DND-41 (cell line): ENCODE data around the gene DAB1.

Experiments used
- EZH2 ChIP-seq: IDR thresholded peaks from 3 replicates; pipeline ENCODE4 v1.6.1; 2012; ENCODE audit warnings: borderline replicate concordance, low read depth, mild to moderate bottlenecking, moderate library complexity, low read length, inconsistent platforms; ENCODE audit not compliant: severe bottlenecking
- TF ChIP-seq, protein P1 (sequence below): IDR thresholded peaks from 2 replicates; pipeline ENCODE4 v1.5.1; 2012; ENCODE audit warnings: borderline replicate concordance, low read length, moderate library complexity, mild to moderate bottlenecking; ENCODE audit not compliant: poor library complexity, severe bottlenecking; ENCODE audit errors: extremely low read depth

DNA sequence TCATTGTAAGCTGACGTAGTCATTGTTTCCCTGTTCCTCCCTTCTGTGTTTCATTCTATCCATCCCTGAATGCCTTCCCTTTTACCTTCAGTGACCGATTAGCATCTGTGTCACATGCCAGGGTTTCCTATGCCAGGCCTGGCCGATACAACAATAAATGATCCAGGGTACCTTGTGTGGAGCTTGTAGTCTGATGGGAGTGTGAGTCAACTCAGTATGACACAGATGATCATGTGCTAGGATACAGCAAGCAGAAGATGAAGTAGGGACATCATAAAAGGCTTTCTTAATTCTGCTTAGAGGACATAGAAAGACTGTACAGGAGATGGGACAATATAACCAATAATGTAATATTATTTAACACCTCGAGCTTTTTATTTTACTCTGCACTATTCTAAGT lies 294.0 kb downstream of the DAB1 start:
- TF ChIP-seq, protein P1, sequence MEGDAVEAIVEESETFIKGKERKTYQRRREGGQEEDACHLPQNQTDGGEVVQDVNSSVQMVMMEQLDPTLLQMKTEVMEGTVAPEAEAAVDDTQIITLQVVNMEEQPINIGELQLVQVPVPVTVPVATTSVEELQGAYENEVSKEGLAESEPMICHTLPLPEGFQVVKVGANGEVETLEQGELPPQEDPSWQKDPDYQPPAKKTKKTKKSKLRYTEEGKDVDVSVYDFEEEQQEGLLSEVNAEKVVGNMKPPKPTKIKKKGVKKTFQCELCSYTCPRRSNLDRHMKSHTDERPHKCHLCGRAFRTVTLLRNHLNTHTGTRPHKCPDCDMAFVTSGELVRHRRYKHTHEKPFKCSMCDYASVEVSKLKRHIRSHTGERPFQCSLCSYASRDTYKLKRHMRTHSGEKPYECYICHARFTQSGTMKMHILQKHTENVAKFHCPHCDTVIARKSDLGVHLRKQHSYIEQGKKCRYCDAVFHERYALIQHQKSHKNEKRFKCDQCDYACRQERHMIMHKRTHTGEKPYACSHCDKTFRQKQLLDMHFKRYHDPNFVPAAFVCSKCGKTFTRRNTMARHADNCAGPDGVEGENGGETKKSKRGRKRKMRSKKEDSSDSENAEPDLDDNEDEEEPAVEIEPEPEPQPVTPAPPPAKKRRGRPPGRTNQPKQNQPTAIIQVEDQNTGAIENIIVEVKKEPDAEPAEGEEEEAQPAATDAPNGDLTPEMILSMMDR: no peak
- no peak for TF ChIP-seq EZH2
